ENCODE measurements around the gene VPS4A. TPM values are rescaled to one million over a fixed set of nuclear protein-coding genes. Genes with fewer than 3 reads are reported as not detected.

Gene VPS4A
- total and polyA plus RNA-seq, 7 experiments from 2014 or later, result 29.7 to 53.7 (median 44.4) TPM

DNA sequence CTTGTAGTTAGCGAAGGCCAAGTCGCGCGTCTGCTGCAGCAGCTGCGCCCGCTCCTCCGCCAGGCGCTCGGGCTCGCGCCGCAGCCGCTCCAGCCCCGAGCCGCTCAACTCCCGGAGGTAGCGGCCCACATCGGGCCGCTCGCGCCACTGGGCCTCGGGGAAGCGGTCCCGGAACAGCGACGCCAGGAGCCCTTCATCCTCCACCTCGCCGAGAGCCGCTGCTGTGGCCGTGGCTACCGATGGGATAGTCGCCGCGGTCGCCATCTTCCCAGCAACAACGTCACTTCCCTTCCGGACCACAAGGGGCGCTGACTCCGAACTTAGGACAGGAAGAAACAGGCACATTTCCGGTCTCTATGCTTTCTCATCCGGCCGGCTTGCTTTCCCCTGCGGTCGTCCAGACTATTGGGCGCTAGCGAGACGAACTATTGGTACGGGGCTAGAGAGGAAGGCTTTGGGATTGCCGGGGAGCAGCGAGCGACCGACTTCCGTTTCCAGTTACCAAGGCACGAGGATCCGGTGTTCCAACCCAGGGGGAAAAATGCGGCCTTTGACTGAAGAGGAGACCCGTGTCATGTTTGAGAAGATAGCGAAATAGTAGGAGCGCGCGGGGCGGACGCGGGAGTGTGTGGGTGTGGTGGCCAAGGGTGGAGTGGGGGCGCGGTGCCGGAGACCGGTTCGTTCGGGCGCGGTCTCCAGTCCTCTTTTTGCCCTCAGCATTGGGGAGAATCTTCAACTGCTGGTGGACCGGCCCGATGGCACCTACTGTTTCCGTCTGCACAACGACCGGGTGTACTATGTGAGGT lies 28.3 kb downstream of the VPS4A start, which contains the start of the genes COG8 and NIP7:
Gene COG8 (minus strand): TSS at position 276 of the 806 bp plus-strand sequence. CDS start 12 bp downstream, at position 264.
Gene NIP7 (plus strand): TSS at position 484 of the 806 bp plus-strand sequence. CDS start 58 bp downstream, at position 542.
- ChIA-PET CTCF (interaction anchor here (2.5 kb wide), 1 partner anchor 9 kb away, joined by 13 read pairs; the partner anchor contains the start of gene PDF), POLR2A (interaction anchor here (0.6 to 5.1 kb wide), 13 partner anchors 10 to 950 kb away, joined by 3 to 46 read pairs (median 4); partner anchors contain the start of genes AARS1, PDF, TERF2 and VPS4A)
- Histone ChIP-seq H3K27me3 (ENCODE audit: control insufficient read depth in 2 of 2, insufficient read depth in 2 of 2, low read length in 2 of 2) (no peaks in the 10 kb centered on the region), H3K4me3 (ENCODE audit: low read length) (peak within 1 kb of the TSS; percentile 80), H3K36me3 (ENCODE audit: control insufficient read depth in 2 of 3, insufficient read depth in 3 of 3, low read length in 3 of 3) (peaks cover 11 to 55% (median 13%) of the 10 kb centered on the region in 3 experiments), H3K9me3 (ENCODE audit: control insufficient read depth in 2 of 3, low read length in 3 of 3) (no peaks in the 10 kb centered on the region), H3K4me1 (ENCODE audit: control insufficient read depth in 2 of 2, insufficient read depth in 2 of 2, low read length in 2 of 2) (peaks cover 20 to 25% of the 10 kb centered on the region in 2 donors), H3K27ac (ENCODE audit: low read depth, low read length) (peak within 1 kb of the TSS; percentile 86)
- H3K27me3 Mint-ChIP-seq, result no peaks in the 10 kb centered on the region
- peak within 1 kb of the TSS; percentile 95 to 99 (median 98) for H3K27ac Mint-ChIP-seq
- peak; percentile 95 for ATAC-seq
- no peaks in the 10 kb centered on the region for H3K9me3 Mint-ChIP-seq
- peaks cover 9 to 34% (median 20%) of the 10 kb centered on the region in 5 donors for H3K36me3 Mint-ChIP-seq
- intact Hi-C loops (cut with micrococcal nuclease), result loop anchor here (1.0 to 10.0 kb wide), 13 partner anchors 9 to 1255 kb away; partner anchors contain the start of genes CYB5B (in 2 of the 2), PDF (in 2 of the 2), VPS4A (in 2 of the 2) and CHTF8 (in 1 of the 2)
- H3K4me1 Mint-ChIP-seq, result peaks cover 31 to 70% (median 49%) of the 10 kb centered on the region in 7 donors
- DNase-seq, result peak; percentile 78 to 91 (median 90)
- H3K4me3 Mint-ChIP-seq, result peak within 1 kb of the TSS; percentile 97 to 100 (median 99)

DNA sequence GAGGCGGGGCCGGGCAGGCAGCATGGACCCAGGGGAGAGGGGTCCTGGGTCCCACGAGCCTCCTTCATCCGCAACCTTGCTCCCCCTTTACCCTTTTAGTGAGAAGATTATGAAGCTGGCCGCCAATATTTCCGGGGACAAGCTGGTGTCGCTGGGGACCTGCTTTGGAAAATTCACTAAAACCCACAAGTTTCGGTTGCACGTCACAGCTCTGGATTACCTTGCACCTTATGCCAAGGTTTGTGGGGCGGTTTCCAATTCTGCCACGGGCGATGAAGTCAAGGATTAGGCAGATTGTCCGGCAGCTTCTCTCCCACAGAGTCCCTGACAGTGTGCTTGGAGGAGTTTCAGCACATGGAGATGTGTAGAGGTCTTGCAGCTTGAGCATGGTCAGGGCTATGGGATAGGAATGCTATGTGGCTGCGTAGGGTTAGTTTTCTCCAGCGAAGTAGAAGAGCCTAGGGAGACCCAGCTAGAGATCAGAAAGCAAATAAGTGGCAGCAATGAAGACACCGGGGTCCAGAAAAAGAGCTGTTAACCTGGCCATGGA lies 29.0 kb downstream of the VPS4A start:
- H3K4me1 ChIP-seq (ENCODE audit: control insufficient read depth in 2 of 2, insufficient read depth in 2 of 2, low read length in 2 of 2), result peaks cover 20 to 25% of the 10 kb centered on the region in 2 donors
- no peaks in the 10 kb centered on the region for H3K27me3 Mint-ChIP-seq
- peak in 2 of 9 donors; percentile 8 to 20 for DNase-seq
- peak overlapping the region; percentile 95 to 99 (median 98) for H3K27ac Mint-ChIP-seq
- intact Hi-C loops (cut with micrococcal nuclease), result no loop called here
- POLR2A ChIA-PET, result interaction anchor here (0.7 to 5.1 kb wide), 11 partner anchors 10 to 224 kb away, joined by 3 to 46 read pairs (median 4); partner anchors contain the start of genes PDF and VPS4A
- H3K4me3 ChIP-seq (ENCODE audit: low read length), result peak overlapping the region; percentile 80
- H3K27me3 ChIP-seq (ENCODE audit: control insufficient read depth in 2 of 2, insufficient read depth in 2 of 2, low read length in 2 of 2), result no peaks in the 10 kb centered on the region
- H3K36me3 ChIP-seq (ENCODE audit: control insufficient read depth in 2 of 3, insufficient read depth in 3 of 3, low read length in 3 of 3), result peaks cover 8 to 48% (median 8%) of the 10 kb centered on the region in 3 experiments
- peak overlapping the region; percentile 86 for H3K27ac ChIP-seq (ENCODE audit: low read depth, low read length)
- ATAC-seq, result no peak
- no peaks in the 10 kb centered on the region for H3K9me3 Mint-ChIP-seq
- H3K36me3 Mint-ChIP-seq, result peaks cover 5 to 29% (median 20%) of the 10 kb centered on the region in 5 donors
- H3K4me1 Mint-ChIP-seq, result peaks cover 31 to 63% (median 49%) of the 10 kb centered on the region in 7 donors
- no peaks in the 10 kb centered on the region for H3K9me3 ChIP-seq (ENCODE audit: control insufficient read depth in 2 of 3, low read length in 3 of 3)
- H3K4me3 Mint-ChIP-seq, result peak overlapping the region; percentile 97 to 100 (median 99)
- CTCF ChIA-PET, result interaction anchor here (0.6 to 2.5 kb wide), 3 partner anchors 10 to 781 kb away, joined by 3 to 13 read pairs (median 4); partner anchors contain the start of gene PDF

DNA sequence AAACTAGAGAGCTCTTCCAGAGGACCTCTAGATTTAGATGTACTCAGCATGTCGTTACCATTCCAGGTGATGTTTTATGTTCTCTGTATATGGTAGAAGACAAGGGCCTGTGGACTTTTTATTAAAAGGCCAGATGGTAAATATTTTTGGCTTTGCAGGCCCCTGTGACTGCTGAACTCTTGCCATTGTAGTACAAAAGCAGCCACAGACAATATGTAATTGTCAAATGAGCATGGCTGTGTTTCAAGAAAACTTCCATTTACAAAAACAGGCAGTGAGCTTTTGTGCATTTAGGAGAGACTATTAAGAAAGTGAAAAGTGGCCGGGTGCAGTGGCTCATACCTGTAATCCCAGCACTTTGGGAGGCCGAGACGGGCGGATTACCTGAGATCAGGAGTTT lies 33.0 kb downstream of the VPS4A start:
- CTCF ChIA-PET, result interaction anchor here (0.7 kb wide), 1 partner anchor 9 kb away, joined by 3 read pairs; no protein-coding TSS in a partner anchor
- POLR2A ChIA-PET, result no interaction called here

GRCh38 chr16:69345923-69346322 lies 34.8 kb downstream of the VPS4A start:
- Mint-ChIP-seq H3K4me3 (no peak overlapping the region), H3K27me3 (no peaks in the 10 kb centered on the region), H3K27ac (no peak overlapping the region), H3K4me1 (peaks cover 0 to 18% (median 13%) of the 10 kb centered on the region in 7 donors), H3K36me3 (peaks cover 0 to 26% (median 5%) of the 10 kb centered on the region in 5 donors), H3K9me3 (no peaks in the 10 kb centered on the region)
- Histone ChIP-seq H3K27me3 (ENCODE audit: control insufficient read depth in 2 of 2, insufficient read depth in 2 of 2, low read length in 2 of 2) (no peaks in the 10 kb centered on the region), H3K9me3 (ENCODE audit: control insufficient read depth in 2 of 3, low read length in 3 of 3) (no peaks in the 10 kb centered on the region), H3K27ac (ENCODE audit: low read depth, low read length) (no peak overlapping the region), H3K36me3 (ENCODE audit: control insufficient read depth in 2 of 3, insufficient read depth in 3 of 3, low read length in 3 of 3) (peaks cover 0 to 37% (median 6%) of the 10 kb centered on the region in 3 experiments), H3K4me1 (ENCODE audit: control insufficient read depth in 2 of 2, insufficient read depth in 2 of 2, low read length in 2 of 2) (peaks cover 2 to 5% of the 10 kb centered on the region in 2 donors), H3K4me3 (ENCODE audit: low read length) (no peak overlapping the region)
- ChIA-PET CTCF (no interaction called here), POLR2A (no interaction called here)
- DNase-seq (no peak), ATAC-seq (peak; percentile 73)
- intact Hi-C loops (cut with micrococcal nuclease), result no loop called here

More for the DNA sequence above, 33.0 kb downstream of the VPS4A start:
- H3K4me3 Mint-ChIP-seq, result no peak overlapping the region
- Histone ChIP-seq H3K27ac (ENCODE audit: low read depth, low read length) (no peak overlapping the region), H3K27me3 (ENCODE audit: control insufficient read depth in 2 of 2, insufficient read depth in 2 of 2, low read length in 2 of 2) (no peaks in the 10 kb centered on the region), H3K4me1 (ENCODE audit: control insufficient read depth in 2 of 2, insufficient read depth in 2 of 2, low read length in 2 of 2) (peaks cover 11 to 15% of the 10 kb centered on the region in 2 donors), H3K9me3 (ENCODE audit: control insufficient read depth in 2 of 3, low read length in 3 of 3) (no peaks in the 10 kb centered on the region), H3K4me3 (ENCODE audit: low read length) (no peak overlapping the region), H3K36me3 (ENCODE audit: control insufficient read depth in 2 of 3, insufficient read depth in 3 of 3, low read length in 3 of 3) (peaks cover 0 to 35% (median 6%) of the 10 kb centered on the region in 3 experiments)
- peaks cover 14 to 35% (median 25%) of the 10 kb centered on the region in 7 donors for H3K4me1 Mint-ChIP-seq
- ATAC-seq (no peak), DNase-seq (no peak)
- H3K36me3 Mint-ChIP-seq, result peaks cover 7 to 31% (median 10%) of the 10 kb centered on the region in 5 donors
- no peak overlapping the region for H3K27ac Mint-ChIP-seq
- no peaks in the 10 kb centered on the region for H3K27me3 Mint-ChIP-seq
- intact Hi-C loops (cut with micrococcal nuclease), result no loop called here
- no peaks in the 10 kb centered on the region for H3K9me3 Mint-ChIP-seq

DNA sequence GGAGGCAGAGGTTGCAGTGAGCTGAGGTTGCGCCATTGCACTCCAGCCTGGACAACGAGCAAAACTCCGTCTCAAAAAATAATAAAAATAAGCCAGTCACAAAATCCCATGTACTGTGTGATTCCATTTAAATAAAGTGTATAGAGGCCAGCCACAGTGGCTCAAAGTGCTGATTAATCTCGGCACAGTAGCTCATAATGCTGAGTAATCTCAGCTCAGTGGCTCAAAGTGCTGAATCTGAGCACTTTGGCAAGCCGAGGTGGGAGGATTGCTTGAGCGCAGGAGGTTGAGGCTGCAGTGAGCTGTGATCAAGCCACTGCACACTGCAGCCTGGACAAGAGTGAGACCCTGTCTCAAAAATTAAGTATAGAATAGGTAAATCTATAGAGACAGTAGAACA lies 35.5 kb downstream of the VPS4A start:
- peaks cover 1 to 19% (median 3%) of the 10 kb centered on the region in 5 donors for H3K36me3 Mint-ChIP-seq
- H3K36me3 ChIP-seq (ENCODE audit: control insufficient read depth in 2 of 3, insufficient read depth in 3 of 3, low read length in 3 of 3), result peaks cover 0 to 38% (median 0%) of the 10 kb centered on the region in 3 experiments
- H3K4me3 ChIP-seq (ENCODE audit: low read length), result no peak overlapping the region
- no peaks in the 10 kb centered on the region for H3K4me1 ChIP-seq (ENCODE audit: control insufficient read depth in 2 of 2, insufficient read depth in 2 of 2, low read length in 2 of 2)
- H3K4me3 Mint-ChIP-seq, result no peak overlapping the region
- H3K27ac ChIP-seq (ENCODE audit: low read depth, low read length), result no peak overlapping the region
- no peaks in the 10 kb centered on the region for H3K27me3 ChIP-seq (ENCODE audit: control insufficient read depth in 2 of 2, insufficient read depth in 2 of 2, low read length in 2 of 2)
- ATAC-seq (no peak), DNase-seq (no peak)
- no peaks in the 10 kb centered on the region for H3K9me3 ChIP-seq (ENCODE audit: control insufficient read depth in 2 of 3, low read length in 3 of 3)
- H3K27ac Mint-ChIP-seq, result peak overlapping the region in 2 of 9 donors; percentile 41 to 42
- peaks cover 0 to 10% (median 6%) of the 10 kb centered on the region in 7 donors for H3K4me1 Mint-ChIP-seq
- no peaks in the 10 kb centered on the region for H3K27me3 Mint-ChIP-seq
- no peaks in the 10 kb centered on the region for H3K9me3 Mint-ChIP-seq
- ChIA-PET CTCF (no interaction called here), POLR2A (no interaction called here)
- intact Hi-C loops (cut with micrococcal nuclease), result no loop called here

- Histone ChIP-seq H3K27me3 (ENCODE audit: control insufficient read depth in 2 of 2, insufficient read depth in 2 of 2, low read length in 2 of 2) (no peaks in the 10 kb centered on the region), H3K27ac (ENCODE audit: low read depth, low read length) (no peak overlapping the region), H3K36me3 (ENCODE audit: control insufficient read depth in 2 of 3, insufficient read depth in 3 of 3, low read length in 3 of 3) (peaks cover 0 to 39% (median 0%) of the 10 kb centered on the region in 3 experiments), H3K4me1 (ENCODE audit: control insufficient read depth in 2 of 2, insufficient read depth in 2 of 2, low read length in 2 of 2) (no peaks in the 10 kb centered on the region), H3K9me3 (ENCODE audit: control insufficient read depth in 2 of 3, low read length in 3 of 3) (no peaks in the 10 kb centered on the region), H3K4me3 (ENCODE audit: low read length) (no peak overlapping the region)
- no peak overlapping the region for H3K4me3 Mint-ChIP-seq
- ChIA-PET CTCF (interaction anchor here (0.6 kb wide), 1 partner anchor 211 kb away, joined by 8 read pairs; no protein-coding TSS in a partner anchor), POLR2A (interaction anchor here (0.7 to 1.2 kb wide), 2 partner anchors 14 to 129 kb away, joined by 3 to 4 read pairs; no protein-coding TSS in a partner anchor)
- H3K27me3 Mint-ChIP-seq, result no peaks in the 10 kb centered on the region
- intact Hi-C loops (cut with micrococcal nuclease), result no loop called here
- peaks cover 0 to 17% (median 3%) of the 10 kb centered on the region in 5 donors for H3K36me3 Mint-ChIP-seq
- DNase-seq (no peak), ATAC-seq (no peak)
- peaks cover 0 to 5% (median 2%) of the 10 kb centered on the region in 7 donors for H3K4me1 Mint-ChIP-seq
- no peak overlapping the region for H3K27ac Mint-ChIP-seq
- H3K9me3 Mint-ChIP-seq, result no peaks in the 10 kb centered on the region
These were observed 37.1 kb downstream of the VPS4A start for GRCh38 chr16:69348222-69348621.
